ENCODE results near the gene ARHGEF37. TPM values are rescaled to one million over a fixed set of nuclear protein-coding genes. Genes with fewer than 3 reads are reported as not detected.
A peak's percentile ranks its signal among the peaks of the same experiment; 100 is the strongest.

The ARHGEF37 gene
- total and polyA plus RNA-seq, 9 of the 15 experiments (the other 6 are each of a cell fraction or from before 2014, with no cell fraction given): 0.01 to 0.27 (median 0.05) TPM

DNA sequence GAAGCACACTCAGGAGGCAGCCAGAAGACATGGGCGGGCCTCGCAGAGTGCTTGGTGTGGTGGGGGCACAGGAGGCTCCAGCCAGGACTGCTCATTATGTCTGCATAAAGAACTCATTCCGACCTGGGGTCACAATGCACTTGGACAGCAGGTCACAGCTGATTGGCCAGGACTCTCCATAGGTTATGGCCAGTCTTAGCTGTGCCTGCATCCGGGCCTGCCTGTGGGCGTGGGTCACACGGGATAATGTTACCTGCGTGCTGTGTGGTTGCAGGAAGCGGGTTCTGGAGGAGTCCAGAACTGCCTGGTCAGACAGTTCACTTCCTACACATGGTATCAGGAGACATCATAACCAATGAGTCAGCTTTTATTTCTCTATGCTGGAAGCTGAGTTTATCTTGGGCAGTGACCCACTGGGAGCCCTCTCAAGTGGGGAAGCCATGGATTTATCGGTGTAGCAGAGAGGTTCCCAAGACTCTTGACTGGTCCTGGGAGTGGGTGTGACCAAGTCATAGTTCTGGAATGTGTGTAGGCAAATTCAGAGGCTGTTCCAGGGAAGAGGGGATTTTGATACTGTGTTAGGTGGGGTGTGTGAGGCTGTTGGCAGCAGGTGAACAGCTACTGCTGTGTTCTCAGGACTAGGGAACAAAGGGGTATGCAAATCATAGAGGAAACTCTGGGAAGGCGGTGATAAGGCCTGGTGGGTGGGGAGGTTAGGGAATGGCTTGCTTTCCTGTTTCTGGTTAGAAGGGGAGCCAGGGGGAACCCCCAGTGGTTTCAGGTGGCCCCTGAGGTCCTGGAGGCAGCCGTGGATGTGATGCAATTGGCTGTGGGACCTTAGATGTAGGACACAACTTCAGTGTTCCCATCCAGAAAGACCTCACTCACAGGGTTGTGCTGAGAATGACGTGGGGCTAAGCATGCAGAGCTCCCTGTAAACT, 51.3 kb downstream of the ARHGEF37 start (continued):
- TF ChIP-seq, protein P1, sequence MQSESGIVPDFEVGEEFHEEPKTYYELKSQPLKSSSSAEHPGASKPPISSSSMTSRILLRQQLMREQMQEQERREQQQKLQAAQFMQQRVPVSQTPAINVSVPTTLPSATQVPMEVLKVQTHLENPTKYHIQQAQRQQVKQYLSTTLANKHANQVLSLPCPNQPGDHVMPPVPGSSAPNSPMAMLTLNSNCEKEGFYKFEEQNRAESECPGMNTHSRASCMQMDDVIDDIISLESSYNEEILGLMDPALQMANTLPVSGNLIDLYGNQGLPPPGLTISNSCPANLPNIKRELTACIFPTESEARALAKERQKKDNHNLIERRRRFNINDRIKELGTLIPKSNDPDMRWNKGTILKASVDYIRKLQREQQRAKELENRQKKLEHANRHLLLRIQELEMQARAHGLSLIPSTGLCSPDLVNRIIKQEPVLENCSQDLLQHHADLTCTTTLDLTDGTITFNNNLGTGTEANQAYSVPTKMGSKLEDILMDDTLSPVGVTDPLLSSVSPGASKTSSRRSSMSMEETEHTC (IDR thresholded peaks at IDR 0.05): no peak
- TF ChIP-seq NCOA4 (IDR thresholded peaks at IDR 0.05; ENCODE audit: partially characterized antibody) (no peak), MTA2 (IDR thresholded peaks at IDR 0.05; ENCODE audit: low read depth) (0 out of 2 replicates have a peak, but pooled peaks have one; percentile 2), ZNF589 (CRISPR knock-in tag; IDR thresholded peaks at IDR 0.05; ENCODE audit: low read depth) (peak; percentile 42; the same call in 1 of the 2 replicates), STAT5B (CRISPR knock-in tag; IDR thresholded peaks at IDR 0.05) (no peak), ZNF146 (CRISPR knock-in tag; IDR thresholded peaks at IDR 0.05; ENCODE audit: unreplicated experiment) (no peak), CAMTA2 (CRISPR knock-in tag; conservative IDR thresholded peaks at IDR 0.05) (no peak), DDX20 (tag; IDR thresholded peaks at IDR 0.05; ENCODE audit: low read depth) (no peak), MCM3 (IDR thresholded peaks at IDR 0.05) (no peak), ZNF584 (CRISPR knock-in tag; IDR thresholded peaks at IDR 0.05; ENCODE audit: low read depth) (no peak), BRCA1 (IDR thresholded peaks at IDR 0.05) (no peak), BRCA1 (CRISPR knock-in tag; IDR thresholded peaks at IDR 0.05) (no peak), FOXK1 (CRISPR knock-in tag; IDR thresholded peaks at IDR 0.05; ENCODE audit: borderline replicate concordance) (no peak), ZNF282 (CRISPR knock-in tag; IDR thresholded peaks at IDR 0.05) (no peak), SMAD4 (CRISPR knock-in tag; conservative IDR thresholded peaks at IDR 0.05) (no peak), NUFIP1 (IDR thresholded peaks at IDR 0.05; ENCODE audit: partially characterized antibody) (no peak), ZNF79 (CRISPR knock-in tag; IDR thresholded peaks at IDR 0.05; ENCODE audit: low read depth) (no peak), SNIP1 (IDR thresholded peaks at IDR 0.05; ENCODE audit: low read depth) (no peak), CBX5 (IDR thresholded peaks at IDR 0.05; ENCODE audit: borderline replicate concordance, low read depth) (no peak), RHOXF2B (CRISPR knock-in tag; conservative IDR thresholded peaks at IDR 0.05) (no peak)
- TF ChIP-seq, protein P2, sequence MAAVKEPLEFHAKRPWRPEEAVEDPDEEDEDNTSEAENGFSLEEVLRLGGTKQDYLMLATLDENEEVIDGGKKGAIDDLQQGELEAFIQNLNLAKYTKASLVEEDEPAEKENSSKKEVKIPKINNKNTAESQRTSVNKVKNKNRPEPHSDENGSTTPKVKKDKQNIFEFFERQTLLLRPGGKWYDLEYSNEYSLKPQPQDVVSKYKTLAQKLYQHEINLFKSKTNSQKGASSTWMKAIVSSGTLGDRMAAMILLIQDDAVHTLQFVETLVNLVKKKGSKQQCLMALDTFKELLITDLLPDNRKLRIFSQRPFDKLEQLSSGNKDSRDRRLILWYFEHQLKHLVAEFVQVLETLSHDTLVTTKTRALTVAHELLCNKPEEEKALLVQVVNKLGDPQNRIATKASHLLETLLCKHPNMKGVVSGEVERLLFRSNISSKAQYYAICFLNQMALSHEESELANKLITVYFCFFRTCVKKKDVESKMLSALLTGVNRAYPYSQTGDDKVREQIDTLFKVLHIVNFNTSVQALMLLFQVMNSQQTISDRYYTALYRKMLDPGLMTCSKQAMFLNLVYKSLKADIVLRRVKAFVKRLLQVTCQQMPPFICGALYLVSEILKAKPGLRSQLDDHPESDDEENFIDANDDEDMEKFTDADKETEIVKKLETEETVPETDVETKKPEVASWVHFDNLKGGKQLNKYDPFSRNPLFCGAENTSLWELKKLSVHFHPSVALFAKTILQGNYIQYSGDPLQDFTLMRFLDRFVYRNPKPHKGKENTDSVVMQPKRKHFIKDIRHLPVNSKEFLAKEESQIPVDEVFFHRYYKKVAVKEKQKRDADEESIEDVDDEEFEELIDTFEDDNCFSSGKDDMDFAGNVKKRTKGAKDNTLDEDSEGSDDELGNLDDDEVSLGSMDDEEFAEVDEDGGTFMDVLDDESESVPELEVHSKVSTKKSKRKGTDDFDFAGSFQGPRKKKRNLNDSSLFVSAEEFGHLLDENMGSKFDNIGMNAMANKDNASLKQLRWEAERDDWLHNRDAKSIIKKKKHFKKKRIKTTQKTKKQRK (IDR thresholded peaks at IDR 0.05; ENCODE audit: borderline replicate concordance, low read depth, low read length): no peak
- TF ChIP-seq, protein P3, sequence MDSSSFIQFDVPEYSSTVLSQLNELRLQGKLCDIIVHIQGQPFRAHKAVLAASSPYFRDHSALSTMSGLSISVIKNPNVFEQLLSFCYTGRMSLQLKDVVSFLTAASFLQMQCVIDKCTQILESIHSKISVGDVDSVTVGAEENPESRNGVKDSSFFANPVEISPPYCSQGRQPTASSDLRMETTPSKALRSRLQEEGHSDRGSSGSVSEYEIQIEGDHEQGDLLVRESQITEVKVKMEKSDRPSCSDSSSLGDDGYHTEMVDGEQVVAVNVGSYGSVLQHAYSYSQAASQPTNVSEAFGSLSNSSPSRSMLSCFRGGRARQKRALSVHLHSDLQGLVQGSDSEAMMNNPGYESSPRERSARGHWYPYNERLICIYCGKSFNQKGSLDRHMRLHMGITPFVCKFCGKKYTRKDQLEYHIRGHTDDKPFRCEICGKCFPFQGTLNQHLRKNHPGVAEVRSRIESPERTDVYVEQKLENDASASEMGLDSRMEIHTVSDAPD (CRISPR knock-in tag; IDR thresholded peaks at IDR 0.05): no peak
- TF ChIP-seq, protein P4, sequence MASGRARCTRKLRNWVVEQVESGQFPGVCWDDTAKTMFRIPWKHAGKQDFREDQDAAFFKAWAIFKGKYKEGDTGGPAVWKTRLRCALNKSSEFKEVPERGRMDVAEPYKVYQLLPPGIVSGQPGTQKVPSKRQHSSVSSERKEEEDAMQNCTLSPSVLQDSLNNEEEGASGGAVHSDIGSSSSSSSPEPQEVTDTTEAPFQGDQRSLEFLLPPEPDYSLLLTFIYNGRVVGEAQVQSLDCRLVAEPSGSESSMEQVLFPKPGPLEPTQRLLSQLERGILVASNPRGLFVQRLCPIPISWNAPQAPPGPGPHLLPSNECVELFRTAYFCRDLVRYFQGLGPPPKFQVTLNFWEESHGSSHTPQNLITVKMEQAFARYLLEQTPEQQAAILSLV (tag; IDR thresholded peaks at IDR 0.05): no peak

Measured in K562 (cell line).